T47D (cell line): Measurements from ENCODE around the gene TXNRD1.
A peak's percentile ranks its signal among the peaks of the same experiment; 100 is the strongest.

Source experiments
- DNase-seq, 2 experiments: peaks; one replicate each; pipeline versions ENCODE4 v3.0.0 to v3.0.0-alpha.2; 2011 to 2012; ENCODE audit warnings: low read depth in 1 of 2, low spot score in 1 of 2
- JUND ChIP-seq: IDR thresholded peaks from 2 replicates; pipeline ENCODE4 v1.6.1; 2012; ENCODE audit warnings: low read depth
- in situ Hi-C: cut with HindIII; loops from 2 replicates; pipeline ENCODE4 v1.10.0; 2016; ENCODE audit warnings: low sequenced_read_pairs, low pct_unique_long_range_greater_than_20kb

Gene TXNRD1

DNA sequence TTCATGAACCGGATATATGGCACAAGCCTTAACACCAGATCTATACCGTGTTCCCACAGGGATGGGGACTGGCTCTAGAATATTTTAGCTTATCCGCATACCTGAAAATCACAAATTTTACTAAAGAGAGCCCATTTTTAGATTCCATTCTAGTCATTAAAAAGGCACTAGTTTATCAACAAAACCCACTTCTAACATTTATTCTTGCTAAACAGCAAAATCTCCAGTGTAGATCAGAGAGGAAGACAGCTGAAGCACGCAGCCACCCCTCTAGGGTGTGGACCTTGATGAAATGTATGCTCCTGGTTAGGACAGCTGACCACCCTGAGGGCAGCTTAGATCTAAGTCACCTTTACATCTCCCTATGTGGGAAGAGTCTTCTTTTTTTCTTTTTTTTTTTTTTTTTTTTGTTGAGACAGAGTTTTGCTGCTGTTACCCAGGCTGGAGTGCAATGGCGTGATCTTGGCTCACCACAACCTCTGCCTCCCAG, 150.4 kb downstream of the TXNRD1 start:
- in situ Hi-C loops = no loop called here
- TF ChIP-seq JUND = no peak
- DNase-seq = no peak

DNA sequence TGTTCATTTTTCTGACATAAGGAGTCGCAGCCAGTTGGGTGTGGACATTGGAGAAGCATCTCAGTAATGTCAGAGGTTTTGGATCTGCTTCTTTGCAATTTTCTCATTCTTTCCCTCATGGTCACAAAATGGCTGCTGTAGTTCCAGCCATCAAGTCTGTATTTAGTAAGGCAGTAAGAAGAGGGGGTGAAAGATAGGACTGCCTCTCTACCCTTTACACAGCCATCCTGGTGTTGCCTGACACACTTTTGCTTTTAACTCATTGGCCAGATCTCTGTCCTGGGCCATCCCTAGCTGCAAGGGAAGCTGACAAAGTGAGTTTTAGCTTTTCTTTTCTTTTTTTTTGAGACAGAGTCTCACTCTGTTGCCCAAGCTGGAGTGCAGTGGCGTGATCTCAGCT, 154.1 kb downstream of the TXNRD1 start:
- in situ Hi-C loops = no loop called here
- TF ChIP-seq JUND = no peak
- DNase-seq = no peak

DNA sequence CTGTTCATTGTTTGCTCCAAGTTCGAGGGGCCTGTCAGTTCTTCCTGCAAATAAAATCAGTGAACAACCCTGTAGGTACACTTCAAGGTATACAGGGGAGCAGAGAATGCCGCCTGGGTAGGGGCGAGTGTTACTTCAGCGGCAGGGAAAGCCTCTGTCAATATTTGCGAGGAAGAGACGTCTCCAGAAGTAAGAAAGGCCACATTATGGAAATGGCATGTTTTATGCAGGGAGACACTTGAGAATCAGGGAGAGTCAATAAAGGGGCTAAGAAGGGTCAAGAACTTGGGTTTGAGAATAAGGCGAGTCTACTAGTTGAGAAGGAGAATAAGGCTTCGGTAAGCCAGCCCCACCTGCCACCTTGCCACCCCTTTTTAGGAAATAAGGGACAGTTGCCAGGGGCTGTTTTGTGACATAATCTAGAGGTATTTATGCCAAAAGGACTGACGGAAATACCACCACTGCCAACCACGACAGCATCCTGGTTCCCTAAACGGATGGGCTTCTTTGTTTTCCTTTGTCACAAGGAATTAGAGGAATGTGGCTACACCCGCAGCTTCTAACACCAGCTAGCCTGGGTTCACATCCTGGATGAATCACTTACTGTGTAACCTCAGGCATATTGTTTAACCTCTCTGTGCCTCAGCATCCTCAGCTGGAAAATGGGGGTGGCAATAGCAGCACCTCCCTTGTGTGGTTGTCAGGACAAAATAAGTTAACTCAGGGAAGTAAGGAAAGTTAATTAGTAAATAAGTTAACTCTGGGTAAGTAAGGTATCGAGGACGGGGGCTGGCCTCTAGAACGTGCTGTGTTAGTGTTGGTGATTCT, 155.7 kb downstream of the TXNRD1 start:
- peak; percentile 46; the same call in 1 of the 2 replicates for TF ChIP-seq JUND
- in situ Hi-C loops = no loop called here
- DNase-seq = peak; percentile 61 to 93

DNA sequence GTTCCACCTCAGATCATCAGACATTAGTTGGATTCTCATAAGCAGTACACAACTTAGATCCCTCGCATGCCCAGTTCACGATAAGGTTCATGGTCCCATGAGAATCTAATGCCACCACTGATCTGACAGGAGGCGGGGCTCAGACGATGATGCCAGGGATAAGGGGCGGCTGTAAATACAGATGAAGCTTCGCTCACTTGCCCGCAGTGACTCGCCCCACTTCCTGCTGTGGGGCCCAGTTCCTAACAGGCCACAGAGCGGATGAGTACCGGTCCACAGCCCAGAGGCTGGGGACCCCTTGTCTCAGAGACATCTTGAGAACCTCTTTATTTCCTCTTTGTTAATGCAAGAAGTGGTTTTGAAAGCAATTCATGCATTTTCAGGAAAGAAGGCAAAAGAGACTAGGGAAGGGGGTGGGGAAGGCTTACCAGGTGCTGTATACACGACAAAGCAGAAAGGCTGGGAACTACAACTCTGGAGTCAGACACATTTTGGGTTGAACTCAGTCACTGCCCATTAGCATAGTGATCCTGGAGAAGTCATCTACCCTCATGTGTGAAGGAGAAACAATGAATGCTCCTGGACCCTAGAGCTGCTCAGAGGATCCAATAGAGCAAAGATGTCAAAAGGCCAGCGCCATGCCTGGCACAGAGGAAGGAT, 156.6 kb downstream of the TXNRD1 start:
- no peak for DNase-seq
- in situ Hi-C loops = no loop called here
- TF ChIP-seq JUND = no peak

DNA sequence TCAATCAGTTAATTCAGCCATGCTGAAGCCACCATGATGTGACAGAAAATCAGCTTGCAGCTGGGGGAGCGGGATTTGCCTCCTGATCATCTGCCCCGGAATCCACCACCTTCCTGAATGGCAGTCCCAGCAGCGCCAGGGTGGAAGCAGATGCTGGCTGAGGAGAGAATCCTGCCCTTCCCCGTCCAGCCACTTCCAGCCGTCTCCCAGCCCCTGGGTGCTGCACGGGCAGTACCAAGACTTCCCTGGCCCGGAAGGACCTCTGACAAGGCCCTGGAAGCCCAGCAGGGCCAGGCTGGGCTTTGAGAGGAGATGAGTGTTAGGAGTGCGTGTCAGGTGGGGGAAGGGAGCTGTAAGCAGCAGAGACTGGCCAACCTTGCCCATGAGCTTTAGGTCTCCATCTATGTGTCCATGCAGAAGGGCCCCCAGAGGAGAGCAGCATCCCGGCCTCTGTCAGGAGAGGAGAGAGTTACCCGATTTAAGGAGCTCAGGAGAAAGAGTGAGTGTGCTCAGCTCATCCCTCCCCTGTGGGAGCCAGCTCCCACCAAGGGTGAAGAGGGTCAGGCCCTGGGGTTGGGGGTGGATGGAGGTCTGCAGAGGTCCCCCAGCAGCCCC, 157.2 kb downstream of the TXNRD1 start:
- in situ Hi-C loops = no loop called here
- TF ChIP-seq JUND = no peak
- no peak for DNase-seq

DNA sequence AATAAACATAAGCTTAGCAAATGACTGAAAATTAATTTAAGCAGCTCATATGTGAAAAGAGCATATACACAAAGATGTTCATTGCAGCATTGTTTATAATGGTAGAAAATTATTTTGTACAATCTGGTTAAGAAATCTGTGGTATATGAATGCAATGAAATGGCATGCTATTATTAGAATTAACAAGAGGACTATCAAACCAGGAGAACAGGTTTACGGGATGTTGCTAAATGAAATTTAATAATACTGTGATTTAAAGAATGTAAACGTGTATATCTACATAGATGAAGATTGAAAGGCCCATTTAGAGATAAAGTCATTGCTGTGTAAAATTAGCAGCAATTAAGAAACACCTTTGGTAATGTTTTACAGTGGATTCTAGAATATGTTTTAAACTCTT, 158.5 kb downstream of the TXNRD1 start:
- no peak; the same call in 1 of the 2 replicates for TF ChIP-seq JUND
- no peak for DNase-seq
- in situ Hi-C loops = no loop called here

DNA sequence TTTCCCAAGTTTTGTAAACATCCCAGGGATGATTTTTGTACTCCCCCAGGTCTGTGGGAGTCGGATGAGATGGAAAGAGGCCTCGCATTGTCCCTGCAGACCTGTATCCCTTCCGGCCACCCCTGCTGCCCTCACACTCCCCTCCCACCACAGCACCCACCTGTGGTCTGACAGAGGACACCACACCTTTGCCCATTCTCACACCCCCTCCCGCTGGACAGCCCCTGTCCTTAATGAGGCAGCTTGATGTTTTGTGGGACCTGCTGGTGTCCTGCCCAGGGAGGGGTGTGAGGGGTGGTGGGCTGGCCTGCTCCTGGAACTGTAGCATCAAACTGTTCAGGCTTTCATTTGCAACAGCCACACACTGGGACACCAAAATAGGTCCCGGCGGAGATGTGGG, 159.2 kb downstream of the TXNRD1 start:
- DNase-seq = no peak
- in situ Hi-C loops = no loop called here
- no peak for TF ChIP-seq JUND

DNA sequence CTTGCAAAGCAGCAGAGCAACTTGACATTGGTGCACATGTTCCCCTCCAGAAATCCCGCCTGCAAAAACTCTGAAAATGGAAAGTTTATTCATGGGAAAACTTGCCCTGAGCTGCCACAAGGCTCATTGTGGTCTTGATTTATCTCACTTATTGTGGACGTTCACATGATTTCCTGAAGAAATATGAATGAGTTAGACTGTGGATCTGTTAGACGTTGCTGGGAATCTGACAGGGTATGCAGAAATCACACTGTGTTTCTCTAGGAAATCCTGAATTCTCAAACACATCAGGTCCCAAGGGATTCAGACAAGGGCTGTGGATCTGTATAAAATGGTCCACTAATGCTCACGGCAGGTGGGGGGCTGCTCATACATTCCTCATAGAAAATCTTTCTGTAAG, 160.2 kb downstream of the TXNRD1 start:
- TF ChIP-seq JUND = no peak
- no peak for DNase-seq
- in situ Hi-C loops = no loop called here

DNA sequence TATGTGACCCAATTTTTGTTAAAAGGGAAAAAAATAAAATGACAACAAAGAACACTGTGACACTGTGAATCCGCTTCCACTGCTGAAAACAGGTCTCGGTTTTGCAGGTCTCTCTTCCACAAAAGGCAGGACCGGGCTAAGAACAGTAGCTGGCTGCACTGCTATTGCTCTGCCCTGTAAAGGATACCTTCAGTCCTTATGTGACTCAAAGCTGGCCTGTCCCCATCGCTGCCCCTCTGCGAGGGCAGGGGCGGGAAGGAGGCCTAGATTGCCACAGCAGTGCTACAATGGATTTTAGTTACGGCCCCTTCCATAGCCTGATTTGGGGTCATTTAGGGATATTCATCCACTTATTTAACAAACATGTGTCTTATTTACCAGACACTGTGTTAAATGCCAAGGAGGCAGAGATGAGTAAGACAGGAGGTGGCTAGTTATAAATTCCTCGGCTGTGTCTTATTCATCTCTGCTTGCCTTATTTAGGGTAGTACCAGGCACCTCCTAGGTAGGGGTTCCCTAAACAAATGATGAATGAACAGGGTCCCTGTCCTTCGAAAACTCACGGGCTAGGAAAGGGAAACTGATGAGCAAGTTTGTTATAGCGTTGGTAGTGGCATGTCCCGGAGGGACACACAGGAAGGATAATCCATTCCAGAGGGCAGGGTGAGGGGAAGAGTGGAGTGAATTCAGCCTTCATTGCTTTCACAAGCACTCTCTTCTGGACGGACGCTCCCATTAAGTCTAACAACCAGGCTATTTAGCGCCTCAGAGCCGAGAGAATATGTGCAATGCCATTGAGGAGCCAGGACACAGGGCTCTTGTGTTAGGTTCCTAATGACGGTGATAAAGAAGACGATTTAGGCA, 161.3 kb downstream of the TXNRD1 start:
- DNase-seq = no peak
- in situ Hi-C loops = no loop called here
- TF ChIP-seq JUND = no peak

DNA sequence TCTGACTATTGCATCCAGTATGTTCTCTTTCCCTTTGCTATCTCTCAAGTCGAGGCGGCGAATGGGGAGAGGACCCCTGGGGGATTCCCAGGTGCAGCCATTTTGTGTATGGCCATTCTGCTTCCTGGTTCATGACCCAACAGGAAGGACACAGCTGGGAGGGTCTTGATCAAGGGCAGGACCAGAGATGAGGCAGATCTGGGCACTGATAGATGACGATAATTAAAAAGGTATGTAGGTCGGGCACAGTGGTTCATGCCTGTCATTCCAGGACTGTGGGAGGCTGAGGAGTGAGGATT, 161.9 kb downstream of the TXNRD1 start:
- in situ Hi-C loops = no loop called here
- no peak for DNase-seq

DNA sequence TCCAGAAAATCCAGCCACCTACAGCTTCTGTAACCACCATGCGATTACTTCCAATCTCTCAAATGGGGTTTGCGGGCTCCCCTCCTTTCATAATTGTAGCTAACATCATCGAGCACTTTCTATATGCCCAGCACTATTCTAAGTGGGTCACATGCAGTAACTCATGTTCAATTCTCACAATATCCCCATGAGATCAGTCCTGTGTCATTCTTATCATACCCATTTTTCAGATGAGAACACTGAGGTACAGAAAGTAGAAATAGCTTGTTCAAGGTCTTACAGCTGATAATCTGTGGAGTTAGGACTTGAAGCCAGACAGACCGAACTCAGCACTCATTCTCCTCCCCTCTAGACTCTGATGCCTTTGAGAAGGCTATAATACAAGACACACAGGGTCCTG, 162.8 kb downstream of the TXNRD1 start:
- in situ Hi-C loops = no loop called here
- DNase-seq = no peak
- no peak for TF ChIP-seq JUND

More for the DNA sequence above, 161.9 kb downstream of the TXNRD1 start:
- TF ChIP-seq JUND = no peak

DNA sequence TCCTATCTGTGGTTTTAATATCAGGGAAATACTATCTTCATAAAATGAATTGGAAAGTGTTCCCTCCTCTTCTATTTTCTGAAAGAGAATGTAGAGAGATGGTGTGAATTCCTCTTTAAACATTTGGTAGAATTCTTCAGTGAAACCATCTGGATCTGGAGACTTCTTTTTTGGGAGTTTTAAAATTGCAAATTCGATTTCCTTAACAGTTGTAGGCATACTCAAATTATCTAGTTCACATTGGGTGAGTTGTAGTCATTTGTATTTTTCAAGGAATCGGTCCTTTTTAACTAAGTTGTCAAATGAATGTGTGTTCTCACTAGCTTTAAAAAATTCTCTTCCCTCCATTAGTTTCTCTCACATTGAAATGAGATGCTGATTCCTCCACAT, 165.8 kb downstream of the TXNRD1 start:
- TF ChIP-seq JUND = no peak
- in situ Hi-C loops = no loop called here
- no peak for DNase-seq
